Testis (tissue), 3 donors: ENCODE measurements around the gene KAT6B. TPM values are rescaled to one million over a fixed set of nuclear protein-coding genes. Genes with fewer than 3 reads are reported as not detected.

Experiments
- DNase-seq: peaks from one replicate; pipeline ENCODE4 v3.0.0-alpha.2; 2019
- H3K27ac ChIP-seq, 2 donors: fragments of 200-600 bp; sonication (generic); one replicate each; pipeline ENCODE4 v1.5.1; 2019
- H3K27me3 ChIP-seq: fragments of 200-600 bp; sonication (generic); one replicate; pipeline ENCODE4 v1.5.1; 2019
- H3K36me3 ChIP-seq: fragments of 200-600 bp; sonication (generic); one replicate; pipeline ENCODE4 v1.5.1; 2017; ENCODE audit warnings: low read depth; ENCODE audit errors: missing control alignments
- H3K4me1 ChIP-seq: fragments of 200-600 bp; sonication (generic); one replicate; pipeline ENCODE4 v1.5.1; 2019
- H3K4me3 ChIP-seq, 2 donors: fragments of 200-600 bp; sonication (generic); one replicate each; pipeline ENCODE4 v1.5.1; 2017 to 2019
- H3K9me3 ChIP-seq: fragments of 200-600 bp; sonication (generic); one replicate; pipeline ENCODE4 v1.5.1; 2017
- POLR2A ChIP-seq: fragments of 450-650 bp; IDR thresholded peaks from one replicate; pipeline ENCODE4 v1.6.1; 2017; ENCODE audit warnings: antibody characterized with exemption, mild to moderate bottlenecking, moderate library complexity
- WGBS, 2 donors: methylation state at CpG; one replicate each; pipeline ENCODE4 v1.1.5; 2018; 5-methylcytosine and 5-hydroxymethylcytosine counted together
- intact Hi-C: fragments of 100-400 bp; cut with DNase I; formaldehyde crosslinking; loops from one replicate; pipeline ENCODE4 v1.15.1; 2023; ENCODE audit warnings: low total_unique reads
- polyA plus RNA-seq: library from polyadenylated mRNA; stranded (reverse); fragments of 350-450 nt; fragmentation: Illumina TruSeq; extraction: RNeasy Lipid Tissue Mini Kit (QIAGEN cat#74804); gene quantifications from one replicate; pipeline ENCODE4 v1.2.3, GENCODE V29; 2014; ENCODE audit warnings: low read depth, low replicate concordance; ENCODE audit not compliant: insufficient read depth
- total RNA-seq, 2 donors: library from RNA; depleted of rRNA; stranded (reverse); fragments of >200 nt; gene quantifications; one replicate each; pipeline ENCODE4 v1.2.3, GENCODE V29; 2016
- TF ChIP-seq, protein P1 (sequence below), 3 experiments: fragments of 450-650 bp in 2 of 3; fragments of 200-600 bp in 1 of 3; sonication (generic) in 1 of 3; IDR thresholded peaks; one replicate each; pipeline ENCODE4 v1.5.1; 2016 to 2019; ENCODE audit warnings: antibody characterized with exemption in 3 of 3, mild to moderate bottlenecking in 2 of 3, moderate library complexity in 1 of 3

KAT6B gene
- total and polyA plus RNA-seq, 3 donors from 2014 or later = 23.9 to 109 (median 106) TPM

DNA sequence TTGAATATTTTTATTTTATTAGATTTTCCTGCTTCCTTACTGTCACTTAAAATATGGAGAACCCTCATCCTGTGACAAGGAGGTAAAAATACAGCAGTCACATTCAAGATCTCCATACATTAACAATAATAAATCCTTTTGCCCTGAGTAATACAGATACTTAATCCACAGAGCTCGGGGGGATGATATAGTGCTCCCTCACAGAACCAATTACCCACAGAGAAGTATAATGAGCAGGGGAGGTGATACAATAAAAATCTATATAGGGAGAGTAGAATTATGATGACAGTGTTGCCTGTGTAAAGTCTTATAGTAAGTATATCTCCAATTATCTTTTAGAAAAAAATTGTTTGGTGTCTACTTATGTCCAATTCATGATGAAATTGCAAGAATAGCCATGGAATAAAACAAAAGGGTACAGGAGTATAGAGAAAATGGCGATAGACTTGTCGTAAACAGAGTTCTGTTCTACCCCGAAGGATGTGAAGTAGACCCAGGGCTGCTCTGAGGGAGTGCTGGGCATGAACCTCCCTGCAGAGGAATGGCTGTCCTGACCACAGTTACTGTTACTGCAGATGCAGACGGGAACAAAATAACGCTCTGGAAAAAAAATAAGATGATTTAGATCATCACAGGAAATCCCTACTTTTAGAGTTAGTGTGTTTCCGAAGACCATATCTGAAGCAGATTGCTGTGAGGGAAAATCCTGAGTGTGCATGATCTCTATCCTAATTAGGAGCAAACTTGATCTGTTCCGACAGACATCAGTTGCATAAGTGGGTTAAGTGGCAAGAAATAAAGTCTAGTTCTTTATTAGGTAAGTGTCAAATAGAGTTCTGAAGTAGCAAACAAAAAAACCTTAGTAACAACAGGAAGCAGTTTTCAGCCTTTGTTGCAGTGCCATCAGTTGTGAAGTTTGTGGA lies 123.7 kb downstream of the KAT6B start:
- no peak for DNase-seq
- Histone ChIP-seq H3K27me3 (no peaks in the 10 kb centered on the region), H3K4me3 (no peak overlapping the region), H3K4me1 (peaks cover 9% of the 10 kb centered on the region), H3K27ac (no peak overlapping the region), H3K9me3 (no peaks in the 10 kb centered on the region), H3K36me3 (no peaks in the 10 kb centered on the region)
- no peak for TF ChIP-seq POLR2A
- TF ChIP-seq, protein P1, sequence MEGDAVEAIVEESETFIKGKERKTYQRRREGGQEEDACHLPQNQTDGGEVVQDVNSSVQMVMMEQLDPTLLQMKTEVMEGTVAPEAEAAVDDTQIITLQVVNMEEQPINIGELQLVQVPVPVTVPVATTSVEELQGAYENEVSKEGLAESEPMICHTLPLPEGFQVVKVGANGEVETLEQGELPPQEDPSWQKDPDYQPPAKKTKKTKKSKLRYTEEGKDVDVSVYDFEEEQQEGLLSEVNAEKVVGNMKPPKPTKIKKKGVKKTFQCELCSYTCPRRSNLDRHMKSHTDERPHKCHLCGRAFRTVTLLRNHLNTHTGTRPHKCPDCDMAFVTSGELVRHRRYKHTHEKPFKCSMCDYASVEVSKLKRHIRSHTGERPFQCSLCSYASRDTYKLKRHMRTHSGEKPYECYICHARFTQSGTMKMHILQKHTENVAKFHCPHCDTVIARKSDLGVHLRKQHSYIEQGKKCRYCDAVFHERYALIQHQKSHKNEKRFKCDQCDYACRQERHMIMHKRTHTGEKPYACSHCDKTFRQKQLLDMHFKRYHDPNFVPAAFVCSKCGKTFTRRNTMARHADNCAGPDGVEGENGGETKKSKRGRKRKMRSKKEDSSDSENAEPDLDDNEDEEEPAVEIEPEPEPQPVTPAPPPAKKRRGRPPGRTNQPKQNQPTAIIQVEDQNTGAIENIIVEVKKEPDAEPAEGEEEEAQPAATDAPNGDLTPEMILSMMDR (IDR thresholded peaks at IDR 0.05) = no peak
- 79 to 85% methylated on average over 8 of the region's 8 CpGs for WGBS, 2 donors
- intact Hi-C loops = no loop called here

- no peaks in the 10 kb centered on the region for H3K36me3 ChIP-seq
- TF ChIP-seq, protein P1 (IDR thresholded peaks at IDR 0.05) = no peak
- no peak for TF ChIP-seq POLR2A
- no peak overlapping the region for H3K4me3 ChIP-seq
- no peak for DNase-seq
- H3K9me3 ChIP-seq = no peaks in the 10 kb centered on the region
- intact Hi-C loops = no loop called here
- WGBS, 2 donors = 60 to 69% methylated on average over 2 of the region's 2 CpGs
- no peaks in the 10 kb centered on the region for H3K27me3 ChIP-seq
- H3K4me1 ChIP-seq = peaks cover 9% of the 10 kb centered on the region
- H3K27ac ChIP-seq = no peak overlapping the region
Measured at GRCh38 chr10:74953214-74953613, 126.8 kb downstream of the KAT6B start.

DNA sequence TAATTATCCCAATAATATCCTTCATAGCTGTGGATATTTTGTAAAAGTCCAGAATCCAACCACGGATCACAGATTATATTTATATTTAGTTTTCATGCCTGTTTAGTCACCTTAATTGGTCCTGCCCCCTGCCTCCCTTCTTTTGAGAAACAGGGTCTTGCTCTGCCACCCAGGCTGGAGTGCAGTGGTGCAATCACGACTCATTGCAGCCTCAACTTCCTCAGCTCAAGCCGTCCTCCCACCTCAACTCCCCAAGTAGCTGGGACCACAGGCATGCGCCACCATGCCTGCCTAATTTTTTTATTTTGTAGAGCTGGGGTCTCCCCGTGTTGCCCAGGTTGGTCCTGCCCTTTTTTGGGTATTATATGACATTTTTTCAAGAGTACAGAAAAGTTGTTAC lies 129.4 kb downstream of the KAT6B start:
- Histone ChIP-seq H3K27ac (no peak overlapping the region), H3K36me3 (no peaks in the 10 kb centered on the region), H3K27me3 (no peaks in the 10 kb centered on the region), H3K4me1 (peaks cover 9% of the 10 kb centered on the region), H3K9me3 (no peaks in the 10 kb centered on the region), H3K4me3 (no peak overlapping the region)
- DNase-seq = no peak
- TF ChIP-seq POLR2A = no peak
- TF ChIP-seq, protein P1 (IDR thresholded peaks at IDR 0.05) = no peak
- 89 to 93% methylated on average over 5 of the region's 5 CpGs for WGBS, 2 donors
- intact Hi-C loops = no loop called here

GRCh38 chr10:74956555-74957111 lies 130.2 kb downstream of the KAT6B start:
- 78 to 83% methylated on average over 1 of the region's 1 CpG for WGBS, 2 donors
- Histone ChIP-seq H3K4me3 (no peak overlapping the region), H3K27ac (no peak overlapping the region), H3K4me1 (peaks cover 10% of the 10 kb centered on the region), H3K9me3 (no peaks in the 10 kb centered on the region), H3K36me3 (no peaks in the 10 kb centered on the region), H3K27me3 (no peaks in the 10 kb centered on the region)
- TF ChIP-seq, protein P1 (IDR thresholded peaks at IDR 0.05) = no peak
- TF ChIP-seq POLR2A = no peak
- DNase-seq = no peak
- intact Hi-C loops = no loop called here
